GM06990 (cell line): ENCODE data around the gene DCHS1.

Source experiments
- DNase-seq: peaks from one replicate; pipeline ENCODE4 v3.0.0-alpha.2; 2011; ENCODE audit not compliant: insufficient read length; ENCODE audit errors: extremely low read depth
- H3K27me3 ChIP-seq: replicated peaks from 2 replicates; pipeline ENCODE4 v1.6.0; 2011; ENCODE audit warnings: low read length; ENCODE audit not compliant: control insufficient read depth, insufficient read depth
- H3K36me3 ChIP-seq: 2 replicates; pipeline ENCODE4 v1.5.1; 2011; ENCODE audit warnings: low read length; ENCODE audit not compliant: control insufficient read depth, insufficient read depth
- H3K4me3 ChIP-seq: replicated peaks from 2 replicates; pipeline ENCODE4 v1.5.1; 2011; ENCODE audit warnings: low read depth, mild to moderate bottlenecking, control low read depth, low read length
- CTCF ChIP-seq: IDR thresholded peaks from 2 replicates; pipeline ENCODE4 v1.5.1; 2011; ENCODE audit warnings: low read length, control low read depth, mild to moderate bottlenecking, inconsistent platforms; ENCODE audit not compliant: insufficient read depth, poor library complexity, severe bottlenecking

Gene DCHS1

GRCh38 chr11:6604081-6604626 lies 51.5 kb downstream of the DCHS1 start:
- Histone ChIP-seq H3K27me3 (no peaks in the 10 kb centered on the region), H3K4me3 (peak overlapping the region; percentile 94), H3K36me3 (peaks cover 24% of the 10 kb centered on the region)
- DNase-seq, result peak; percentile 47
- peak; percentile 42 for TF ChIP-seq CTCF

GRCh38 chr11:6603287-6604080 lies 52.1 kb downstream of the DCHS1 start, which contains the start of the genes ILK and RRP8:
TSS of gene ILK (plus strand) at chr11:6603774. CDS start at chr11:6604272, 498 bp downstream.
TSS of gene RRP8 (minus strand) at chr11:6603616. CDS start at chr11:6603502, 114 bp downstream.
- peak; percentile 19 for TF ChIP-seq CTCF
- Histone ChIP-seq H3K4me3 (peak within 1 kb of the TSS; percentile 94), H3K27me3 (no peaks in the 10 kb centered on the region), H3K36me3 (peaks cover 26% of the 10 kb centered on the region)
- peak; percentile 91 for DNase-seq

GRCh38 chr11:6602096-6602940 lies 53.3 kb downstream of the DCHS1 start:
- DNase-seq, result no peak
- TF ChIP-seq CTCF, result no peak
- no peaks in the 10 kb centered on the region for H3K27me3 ChIP-seq
- H3K36me3 ChIP-seq, result peaks cover 22% of the 10 kb centered on the region
- H3K4me3 ChIP-seq, result peak overlapping the region; percentile 94

- TF ChIP-seq CTCF, result no peak
- Histone ChIP-seq H3K4me3 (no peak overlapping the region), H3K36me3 (peaks cover 24% of the 10 kb centered on the region), H3K27me3 (no peaks in the 10 kb centered on the region)
- no peak for DNase-seq
Observed at GRCh38 chr11:6601041-6601461, 54.6 kb downstream of the DCHS1 start.

- TF ChIP-seq CTCF, result no peak
- DNase-seq, result no peak
- Histone ChIP-seq H3K27me3 (no peaks in the 10 kb centered on the region), H3K36me3 (peaks cover 28% of the 10 kb centered on the region), H3K4me3 (no peak overlapping the region)
Observed at GRCh38 chr11:6599881-6600390, 55.7 kb downstream of the DCHS1 start.
